LHCN-M2 (cell line): ENCODE measurements around the gene GYG2. TPM values are rescaled to one million over a fixed set of nuclear protein-coding genes. Genes with fewer than 3 reads are reported as not detected.
A peak's percentile ranks its signal among the peaks of the same experiment; 100 is the strongest.
"Not testable (repeated sequence)": the region's sequence is repeated elsewhere in the genome, so short reads cannot be mapped to it uniquely, and the experiment has no call there.

Experiments
- DNase-seq: peaks from one replicate; pipeline ENCODE4 v3.0.0-alpha.2; 2012; ENCODE audit warnings: low read depth
- total RNA-seq: library from RNA; depleted of rRNA; stranded (reverse); fragments of >200 nt; gene quantifications from 2 replicates; pipeline ENCODE4 v1.2.3, GENCODE V29; 2014; rRNA removed

GYG2 gene
- total RNA-seq, 1 experiment from 2014 or later: 2.4 TPM

- no peak for DNase-seq
Observed at GRCh38 chrX:2901367-2902036, 72.8 kb downstream of the GYG2 start.

- no peak for DNase-seq
Observed at GRCh38 chrX:2902841-2903240, 74.1 kb downstream of the GYG2 start.

- DNase-seq: no peak
Observed at GRCh38 chrX:2903366-2903765, 74.6 kb downstream of the GYG2 start.

- DNase-seq: no peak
Observed at GRCh38 chrX:2907295-2907694, 78.6 kb downstream of the GYG2 start.

GRCh38 chrX:2908125-2908685 is 79.5 kb downstream of the GYG2 start:
- DNase-seq: no peak

- no peak for DNase-seq
Observed at GRCh38 chrX:2910109-2910508, 81.4 kb downstream of the GYG2 start.

GRCh38 chrX:2913118-2913517 is 84.4 kb downstream of the GYG2 start:
- DNase-seq: no peak

- no peak for DNase-seq
Observed at GRCh38 chrX:2917767-2918166, 89.0 kb downstream of the GYG2 start.

- no peak for DNase-seq
Observed at GRCh38 chrX:2921193-2921592, 92.5 kb downstream of the GYG2 start.

- no peak for DNase-seq
Observed at GRCh38 chrX:2921750-2922149, 93.0 kb downstream of the GYG2 start.

GRCh38 chrX:2924151-2924550 is 95.4 kb downstream of the GYG2 start:
- DNase-seq: no peak

GRCh38 chrX:2926255-2926654 is 97.5 kb downstream of the GYG2 start:
- not testable (repeated sequence) for DNase-seq

- DNase-seq: no peak
Observed at GRCh38 chrX:2926664-2927275, 98.0 kb downstream of the GYG2 start.

- peak; percentile 49 for DNase-seq
Observed at GRCh38 chrX:2928191-2928582, 99.5 kb downstream of the GYG2 start.

- DNase-seq: peak; percentile 84
Observed at GRCh38 chrX:2928583-2929434, 100.1 kb downstream of the GYG2 start, which contains the start of gene ARSD. ARSD (minus strand) TSS chrX:2929339; CDS start chrX:2929275, 64 bp downstream.

- DNase-seq: no peak
Observed at GRCh38 chrX:2931155-2931554, 102.4 kb downstream of the GYG2 start.

- DNase-seq: no peak
Observed at GRCh38 chrX:2931612-2932011, 102.9 kb downstream of the GYG2 start.

Other genes starting within 250 kb of the GYG2 start
- 282 and 322 TPM in 2 replicates for gene CD99, start 137.6 kb upstream of the GYG2 start, total RNA-seq
- 0.06 TPM in 1 of 2 replicates, not detected in the other for gene XG, start 76.9 kb upstream of the GYG2 start, total RNA-seq
- gene ARSD, start 100.4 kb downstream of the GYG2 start, total RNA-seq: 13.9 and 16.0 TPM in 2 replicates
- gene ARSH, start 177.6 kb downstream of the GYG2 start, total RNA-seq: not detected in 2 replicates
- gene ARSF, start 212.5 kb downstream of the GYG2 start, total RNA-seq: not detected in 2 replicates